H1 (cell line): ENCODE data around the gene ARRDC1. TPM values are rescaled to one million over a fixed set of nuclear protein-coding genes. Genes with fewer than 3 reads are reported as not detected.

Experiments used
- CTCF ChIA-PET: fragments of 300-600 bp; sonication (Branson Sonifier 250); formaldehyde crosslinking; loops from one replicate; lab custom pipeline; 2021; ENCODE audit not compliant: partially characterized antibody; lab: Charles Lee
- POLR2A ChIA-PET: fragments of 300-600 bp; sonication (Branson Sonifier 250); formaldehyde crosslinking; loops from one replicate; lab custom pipeline; 2021; ENCODE audit warnings: inconsistent platforms; ENCODE audit not compliant: partially characterized antibody; lab: Charles Lee
- DNase-seq, 2 experiments: peaks; one replicate each; pipeline versions ENCODE4 v3.0.0 to v3.0.0-alpha.2; 2010 to 2022; ENCODE audit warnings: low spot score in 2 of 2, low read depth in 1 of 2, mixed read lengths in 1 of 2
- FAIRE-seq: peaks from 2 replicates; lab custom pipeline; 2011; peaks lifted over from hg19 to GRCh38; lab: Jason Lieb, UNC
- H2AFZ ChIP-seq: 2 replicates; pipeline ENCODE4 v1.8.1; 2012; ENCODE audit warnings: low read length, inconsistent platforms
- H2AK5ac ChIP-seq: 2 replicates; pipeline ENCODE4 v1.6.1; 2013; ENCODE audit warnings: low read depth, low read length
- H2BK120ac ChIP-seq: replicated peaks from 2 replicates; pipeline ENCODE3; 2013; ENCODE audit warnings: low read depth, low read length, inconsistent platforms
- H2BK12ac ChIP-seq: 2 replicates; pipeline ENCODE4 v1.6.1; 2013; ENCODE audit warnings: low read depth, low read length
- H2BK15ac ChIP-seq: 2 replicates; pipeline ENCODE4 v1.6.1; 2013; ENCODE audit warnings: low read length
- H2BK20ac ChIP-seq: 2 replicates; pipeline ENCODE4 v1.6.1; 2013; ENCODE audit warnings: low read length
- H2BK5ac ChIP-seq: 2 replicates; pipeline ENCODE4 v1.6.1; 2013; ENCODE audit warnings: low read depth, low read length
- H3K14ac ChIP-seq: 2 replicates; pipeline ENCODE4 v1.6.1; 2013; ENCODE audit warnings: inconsistent platforms; ENCODE audit not compliant: insufficient read length
- H3K18ac ChIP-seq: 2 replicates; pipeline ENCODE4 v1.6.1; 2013; ENCODE audit warnings: low read length; ENCODE audit errors: extremely low read depth
- H3K23ac ChIP-seq: 2 replicates; pipeline ENCODE4 v1.6.1; 2013; ENCODE audit warnings: inconsistent platforms; ENCODE audit not compliant: insufficient read length
- H3K23me2 ChIP-seq: 2 replicates; pipeline ENCODE4 v1.6.1; 2013; ENCODE audit warnings: low read depth, low read length
- H3K27ac ChIP-seq: 2 replicates; pipeline ENCODE4 v1.6.1; 2011; ENCODE audit warnings: low read depth, low read length, inconsistent platforms
- H3K27me3 ChIP-seq, 4 experiments: replicated peaks in 1 of 4; 1 replicate in 1 of 4; 2 replicates in 3 of 4; pipeline versions ENCODE4 v1.6.1 to v1.8.1; 2011 to 2013; ENCODE audit warnings: low read length in 3 of 4, mild to moderate bottlenecking in 3 of 4, inconsistent platforms in 2 of 4, mixed read lengths in 2 of 4, moderate library complexity in 1 of 4; ENCODE audit not compliant: control insufficient read depth in 3 of 4, insufficient read depth in 3 of 4; ENCODE audit errors: extremely low read depth in 1 of 4
- H3K36me3 ChIP-seq, 4 experiments: 2 replicates each; pipeline versions ENCODE4 v1.6.1 to v1.8.1; 2011 to 2013; ENCODE audit warnings: mild to moderate bottlenecking in 4 of 4, low read length in 3 of 4, moderate library complexity in 2 of 4, control low read depth in 1 of 4, inconsistent platforms in 1 of 4; ENCODE audit not compliant: insufficient read depth in 4 of 4, control insufficient read depth in 2 of 4
- H3K4ac ChIP-seq: replicated peaks from 2 replicates; pipeline ENCODE3; 2013; ENCODE audit warnings: low read length, low read depth, mixed read lengths, inconsistent platforms; ENCODE audit not compliant: insufficient read length
- H3K4me1 ChIP-seq, 4 experiments: replicated peaks in 1 of 4; 1 replicate in 1 of 4; 2 replicates in 3 of 4; pipeline versions ENCODE4 v1.6.1 to v1.8.1; 2011 to 2013; ENCODE audit warnings: low read length in 3 of 4, inconsistent platforms in 2 of 4, mixed read lengths in 1 of 4; ENCODE audit not compliant: insufficient read depth in 4 of 4, control insufficient read depth in 3 of 4
- H3K4me2 ChIP-seq, 2 experiments: 2 replicates each; pipeline versions ENCODE4 v1.6.1 to v1.8.1; 2011 to 2013; ENCODE audit warnings: low read depth in 2 of 2, low read length in 2 of 2, control low read depth in 1 of 2, inconsistent platforms in 1 of 2, mild to moderate bottlenecking in 1 of 2; ENCODE audit not compliant: insufficient read depth in 1 of 2
- H3K4me3 ChIP-seq, 4 experiments: fragments of 200-600, 300-600 bp in 1 of 4; sonication (generic), shearing (Covaris generic), sonication (Bioruptor Twin) in 1 of 4; 2 replicates each; pipeline versions ENCODE4 v1.5.1 to v1.8.1; 2011 to 2016; ENCODE audit warnings: low read length in 4 of 4, low read depth in 3 of 4, control low read depth in 2 of 4, inconsistent platforms in 2 of 4, mild to moderate bottlenecking in 2 of 4, mixed read lengths in 1 of 4, moderate library complexity in 1 of 4; ENCODE audit not compliant: insufficient read depth in 2 of 4; ENCODE audit errors: extremely low read depth in 1 of 4
- H3K56ac ChIP-seq: replicated peaks from 2 replicates; pipeline ENCODE3; 2013; ENCODE audit warnings: low read depth, mild to moderate bottlenecking, mixed read lengths, low read length, inconsistent platforms; ENCODE audit not compliant: insufficient read length
- H3K79me1 ChIP-seq: 2 replicates; pipeline ENCODE4 v1.6.1; 2013; ENCODE audit warnings: low read depth, low read length, control low read depth
- H3K79me2 ChIP-seq, 2 experiments: 2 replicates each; pipeline versions ENCODE4 v1.6.1 to v1.8.1; 2012 to 2013; ENCODE audit warnings: low read length in 2 of 2, mild to moderate bottlenecking in 2 of 2, inconsistent platforms in 1 of 2; ENCODE audit not compliant: insufficient read depth in 2 of 2, control insufficient read depth in 1 of 2
- H3K9ac ChIP-seq, 4 experiments: replicated peaks in 1 of 4; 1 replicate in 1 of 4; 2 replicates in 3 of 4; pipeline versions ENCODE4 v1.6.1 to v1.8.1; 2011 to 2013; ENCODE audit warnings: low read depth in 3 of 4, low read length in 3 of 4, control low read depth in 2 of 4, mild to moderate bottlenecking in 2 of 4, moderate library complexity in 2 of 4, inconsistent platforms in 1 of 4; ENCODE audit errors: extremely low read depth in 1 of 4
- H3K9me3 ChIP-seq, 2 experiments: 2 replicates each; pipeline versions ENCODE4 v1.6.1 to v1.8.1; 2012 to 2013; ENCODE audit warnings: mild to moderate bottlenecking in 2 of 2, moderate library complexity in 2 of 2, control low read depth in 1 of 2, inconsistent platforms in 1 of 2, low read depth in 1 of 2, low read length in 1 of 2, mixed read lengths in 1 of 2; ENCODE audit not compliant: insufficient read depth in 2 of 2
- H4K20me1 ChIP-seq, 2 experiments: replicated peaks in 1 of 2; 2 replicates each; pipeline versions ENCODE3 to v1.8.1; 2011 to 2013; ENCODE audit warnings: inconsistent platforms in 2 of 2, low read length in 2 of 2, mild to moderate bottlenecking in 1 of 2; ENCODE audit not compliant: insufficient read depth in 2 of 2, control insufficient read depth in 1 of 2
- H4K5ac ChIP-seq: 2 replicates; pipeline ENCODE4 v1.6.1; 2013; ENCODE audit warnings: low read length, low read depth, mixed read lengths, inconsistent platforms; ENCODE audit not compliant: insufficient read length
- H4K8ac ChIP-seq: 2 replicates; pipeline ENCODE4 v1.8.0; 2013; ENCODE audit warnings: mild to moderate bottlenecking, moderate library complexity, low read length, inconsistent platforms; ENCODE audit not compliant: insufficient read depth; ENCODE audit errors: extremely low read depth
- H4K91ac ChIP-seq: replicated peaks from 2 replicates; pipeline ENCODE3; 2013; ENCODE audit warnings: low read length, mixed read lengths, inconsistent platforms; ENCODE audit not compliant: insufficient read length
- WGBS, 2 experiments: shearing (Covaris generic) in 1 of 2; methylation state at CpG; one replicate each; pipeline versions ENCODE4 v1.1.6 to v1.1.7; 2013 to 2015; ENCODE audit warnings: low lambda C conversion rate in 2 of 2, mixed read lengths in 2 of 2, inconsistent platforms in 1 of 2, low coverage in 1 of 2, missing lambda C conversion rate in 1 of 2; ENCODE audit not compliant: insufficient replicate concordance in 2 of 2, insufficient coverage in 1 of 2, insufficient read length in 1 of 2; ENCODE audit errors: extremely low coverage in 1 of 2, missing lambda C conversion rate in 1 of 2; 5-methylcytosine and 5-hydroxymethylcytosine counted together
- polyA plus RNA-seq, 7 experiments: library from polyadenylated mRNA; depleted of rRNA in 3 of 7; stranded (reverse) in 5 of 7; unstranded in 2 of 7; fragments of >200 nt in 5 of 7; fragments of 200-250 nt in 2 of 7; gene quantifications; 1 replicate in 5 of 7; 2 replicates in 1 of 7; 4 replicates in 1 of 7; pipeline versions ENCODE4 v1.2.1 to v1.2.3, GENCODE V29; 2011 to 2013; ENCODE audit warnings: missing spikeins in 2 of 7, mixed read lengths in 2 of 7
- total RNA-seq: library from RNA; stranded (reverse); fragmentation: NEBNext Ultra II Directional; extraction: Animal tissue kit (Norgen Biotek cat#: 25700); gene quantifications from 2 replicates; pipeline ENCODE4 v1.2.1, GENCODE V29; 2021

Gene ARRDC1
- total and polyA plus RNA-seq, 2 of the 8 experiments (the other 6 are each of a cell fraction or from before 2014, with no cell fraction given): 22.0 to 58.4 TPM

GRCh38 chr9:137639303-137640051, 34.0 kb downstream of the ARRDC1 start:
- Histone ChIP-seq H2AK5ac (no peak overlapping the region), H3K9me3 (no peaks in the 10 kb centered on the region), H3K14ac (no peak overlapping the region), H4K20me1 (peaks cover 4 to 23% of the 10 kb centered on the region in 2 experiments), H3K36me3 (peaks cover 0 to 10% (median 0%) of the 10 kb centered on the region in 4 experiments; a peak in 2 of 8 replicates), H4K5ac (no peak overlapping the region), H2AFZ (no peak overlapping the region), H2BK20ac (no peak overlapping the region), H3K18ac (no peak overlapping the region), H3K4ac (no peak overlapping the region), H2BK15ac (no peak overlapping the region), H3K4me2 (no peak overlapping the region), H4K91ac (no peak overlapping the region), H4K8ac (no peak overlapping the region), H3K79me2 (peaks cover 17 to 94% of the 10 kb centered on the region in 2 experiments), H3K23me2 (no peaks in the 10 kb centered on the region), H2BK5ac (no peak overlapping the region), H3K27me3 (no peaks in the 10 kb centered on the region), H2BK120ac (no peak overlapping the region), H3K79me1 (peaks cover 21% of the 10 kb centered on the region), H3K9ac (no peak overlapping the region), H3K4me3 (no peak overlapping the region), H3K27ac (no peak overlapping the region), H3K4me1 (peaks cover 0 to 2% (median 0%) of the 10 kb centered on the region in 4 experiments; a peak in 1 of 7 replicates), H3K23ac (no peak overlapping the region), H3K56ac (no peak overlapping the region), H2BK12ac (no peak overlapping the region)
- FAIRE-seq (no peak), DNase-seq (no peak)
- POLR2A ChIA-PET: interaction anchor here (0.6 to 2.2 kb wide), 5 partner anchors 9 to 27 kb away, joined by 3 to 6 read pairs (median 4); partner anchors contain the start of gene EHMT1
- 95% methylated on average over 12 of the region's 12 CpGs; no CpG with 5 or more reads in 1 of the 2 experiments for WGBS, 2 experiments
- CTCF ChIA-PET: interaction anchor here (0.7 to 1.4 kb wide), 2 partner anchors 30 to 33 kb away, joined by 3 to 5 read pairs; no protein-coding TSS in a partner anchor
